ENCODE measurements around the gene CDHR3. TPM values are rescaled to one million over a fixed set of nuclear protein-coding genes. Genes with fewer than 3 reads are reported as not detected.

CDHR3 gene
- total RNA-seq, 1 experiment from 2014 or later: 3.3 TPM

DNA sequence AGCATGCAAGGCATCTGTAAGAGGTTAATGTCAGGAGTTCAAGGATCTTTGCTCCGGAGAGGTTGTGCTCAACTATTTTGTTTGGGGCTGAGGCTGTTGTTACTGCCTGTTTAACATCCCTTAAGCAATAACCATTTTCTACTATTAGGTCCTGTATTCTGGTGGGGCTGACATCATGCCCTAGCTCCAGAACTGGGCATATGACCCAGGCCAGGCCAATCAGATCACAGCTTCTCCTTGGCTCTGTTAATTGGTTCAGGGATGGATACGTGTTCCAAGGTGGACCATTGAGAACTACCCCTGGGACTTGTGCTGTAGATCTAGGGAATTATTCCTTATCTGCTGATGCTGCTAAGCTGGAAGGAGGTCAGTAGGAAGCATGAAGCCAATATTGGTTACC, 82.1 kb downstream of the CDHR3 start:
- Histone ChIP-seq H3K79me1 (ENCODE audit: insufficient read depth, low read depth, low read length, poor library complexity, severe bottlenecking) (no peaks in the 10 kb centered on the region), H3K56ac (ENCODE audit: insufficient read length, low read depth, low read length) (no peak overlapping the region), H3K9me3 (ENCODE audit: control insufficient read depth, low read depth, low read length) (no peaks in the 10 kb centered on the region), H3K27me3 (ENCODE audit: insufficient read depth, low read length) (no peaks in the 10 kb centered on the region), H4K8ac (replicated peaks; ENCODE audit: insufficient read length, low read depth, low read length) (no peak overlapping the region), H3K27ac (ENCODE audit: insufficient read length, low read depth, low read length) (no peak overlapping the region), H3K9ac (ENCODE audit: extremely low read depth, insufficient read length, low read length) (no peak overlapping the region), H2BK120ac (ENCODE audit: low read depth, low read length, poor library complexity, severe bottlenecking) (no peak overlapping the region), H3K4me2 (ENCODE audit: insufficient read depth, insufficient read length, low read length) (no peak overlapping the region), H3K23me2 (ENCODE audit: insufficient read length, low read depth, low read length, poor library complexity, severe bottlenecking) (no peaks in the 10 kb centered on the region), H4K5ac (ENCODE audit: insufficient read length, low read depth, low read length) (no peak overlapping the region), H2AFZ (ENCODE audit: low read length) (no peak overlapping the region), H4K20me1 (ENCODE audit: control insufficient read depth, insufficient read depth, insufficient read length) (no peaks in the 10 kb centered on the region), H3T11ph (ENCODE audit: low read length) (no peak overlapping the region), H3K79me2 (ENCODE audit: insufficient read depth, low read length) (no peaks in the 10 kb centered on the region), H2BK15ac (ENCODE audit: low read depth, low read length) (no peak overlapping the region), H3K14ac (ENCODE audit: insufficient read depth, low read length) (no peak overlapping the region), H3K4ac (ENCODE audit: low read depth, low read length) (no peak overlapping the region), H3K23ac (ENCODE audit: insufficient read length, low read depth, low read length) (no peak overlapping the region), H3K4me1 (ENCODE audit: insufficient read depth, low read length) (no peaks in the 10 kb centered on the region), H2BK20ac (ENCODE audit: low read depth, low read length, poor library complexity, severe bottlenecking) (no peak overlapping the region), H4K91ac (ENCODE audit: insufficient read length, low read depth, low read length) (no peak overlapping the region), H2BK5ac (ENCODE audit: insufficient read length, low read length) (no peak overlapping the region), H2AK5ac (ENCODE audit: insufficient read length, low read length) (no peak overlapping the region), H2BK12ac (ENCODE audit: insufficient read length, low read depth, low read length) (no peak overlapping the region), H3K18ac (ENCODE audit: insufficient read length, low read depth, low read length) (no peak overlapping the region)
- H3K4me1 Mint-ChIP-seq: peaks cover 7 to 13% of the 10 kb centered on the region in 2 experiments; a peak in 3 of 4 replicates
- H3K9me3 Mint-ChIP-seq: no peaks in the 10 kb centered on the region; a peak in 1 of 5 replicates
- H3K27ac Mint-ChIP-seq: no peak overlapping the region; a peak in 1 of 7 replicates
- peaks cover 14% of the 10 kb centered on the region for H3K27me3 Mint-ChIP-seq (ENCODE audit: low read depth)
- no CpG with 5 or more reads among the region's 2 CpGs for WGBS (ENCODE audit: extremely low coverage, insufficient read length, low lambda C conversion rate)
- TF ChIP-seq, protein P1, sequence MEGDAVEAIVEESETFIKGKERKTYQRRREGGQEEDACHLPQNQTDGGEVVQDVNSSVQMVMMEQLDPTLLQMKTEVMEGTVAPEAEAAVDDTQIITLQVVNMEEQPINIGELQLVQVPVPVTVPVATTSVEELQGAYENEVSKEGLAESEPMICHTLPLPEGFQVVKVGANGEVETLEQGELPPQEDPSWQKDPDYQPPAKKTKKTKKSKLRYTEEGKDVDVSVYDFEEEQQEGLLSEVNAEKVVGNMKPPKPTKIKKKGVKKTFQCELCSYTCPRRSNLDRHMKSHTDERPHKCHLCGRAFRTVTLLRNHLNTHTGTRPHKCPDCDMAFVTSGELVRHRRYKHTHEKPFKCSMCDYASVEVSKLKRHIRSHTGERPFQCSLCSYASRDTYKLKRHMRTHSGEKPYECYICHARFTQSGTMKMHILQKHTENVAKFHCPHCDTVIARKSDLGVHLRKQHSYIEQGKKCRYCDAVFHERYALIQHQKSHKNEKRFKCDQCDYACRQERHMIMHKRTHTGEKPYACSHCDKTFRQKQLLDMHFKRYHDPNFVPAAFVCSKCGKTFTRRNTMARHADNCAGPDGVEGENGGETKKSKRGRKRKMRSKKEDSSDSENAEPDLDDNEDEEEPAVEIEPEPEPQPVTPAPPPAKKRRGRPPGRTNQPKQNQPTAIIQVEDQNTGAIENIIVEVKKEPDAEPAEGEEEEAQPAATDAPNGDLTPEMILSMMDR (conservative IDR thresholded peaks at IDR 0.05): no peak
- H3K4me3 Mint-ChIP-seq: no peak overlapping the region
- H3K36me3 Mint-ChIP-seq (ENCODE audit: insufficient read depth in 1 of 3, low read depth in 3 of 3): no peaks in the 10 kb centered on the region
- DNase-seq: no peak

Data from H9 (cell line).